ENCODE results near the gene FAAP20.

- no peak for TF ChIP-seq CTCF (IDR thresholded peaks at IDR 0.05; ENCODE audit: insufficient read depth, low read length, poor library complexity, severe bottlenecking)
- TF ChIP-seq EZH2phosphoT487 (conservative IDR thresholded peaks at IDR 0.05; ENCODE audit: low read length) = no peak
These were observed 43.9 kb upstream of the FAAP20 start for GRCh38 chr1:2238361-2239012.
